Ovary (tissue), 9 donors: ENCODE measurements around the gene CRYBB2. TPM values are rescaled to one million over a fixed set of nuclear protein-coding genes. Genes with fewer than 3 reads are reported as not detected.

Experiments used
- DNase-seq, 5 donors: peaks; one replicate each; pipeline ENCODE4 v3.0.0-alpha.2; 2019 to 2020
- H3K27ac ChIP-seq, 2 donors: fragments of 200-600 bp; one replicate each; pipeline versions ENCODE4 v1.5.1 to v1.8.0; 2019 to 2022
- H3K27me3 ChIP-seq: fragments of 200-600 bp; one replicate; pipeline ENCODE4 v1.8.0; 2022
- H3K36me3 ChIP-seq: fragments of 200-600 bp; sonication (generic); one replicate; pipeline ENCODE4 v1.5.1; 2019
- H3K4me1 ChIP-seq: one replicate; pipeline ENCODE4 v1.8.1; 2013; ENCODE audit warnings: mild to moderate bottlenecking, moderate library complexity; ENCODE audit not compliant: insufficient read depth
- H3K4me3 ChIP-seq: fragments of 200-600 bp; sonication (generic); one replicate; pipeline ENCODE4 v1.5.1; 2017
- H3K9me3 ChIP-seq, 2 donors: fragments of 200-600 bp in 1 of 2; sonication (generic) in 1 of 2; one replicate each; pipeline versions ENCODE4 v1.5.1 to v1.8.1; 2013 to 2019; ENCODE audit warnings: mild to moderate bottlenecking in 1 of 2, moderate library complexity in 1 of 2
- EP300 ChIP-seq: sonication (generic); formaldehyde crosslinking; IDR thresholded peaks from one replicate; pipeline ENCODE4 v1.6.1; 2017; ENCODE audit warnings: antibody characterized with exemption
- POLR2A ChIP-seq: fragments of 450-650 bp; IDR thresholded peaks from one replicate; pipeline ENCODE4 v1.6.1; 2017; ENCODE audit warnings: antibody characterized with exemption, mild to moderate bottlenecking, moderate library complexity
- WGBS, 3 donors: extraction: QIAGEN DNeasy Blood & Tissue Kit in 1 of 3; methylation state at CpG; one replicate each; pipeline versions ENCODE4 v1.1.5 to v1.1.7; 2013 to 2017; 5-methylcytosine and 5-hydroxymethylcytosine counted together
- intact Hi-C, 4 donors: fragments of 100-400 bp; cut with DNase I; formaldehyde crosslinking; loops; one replicate each; pipeline versions ENCODE4 v1.11.0 to v1.15.1; 2022 to 2023
- polyA plus RNA-seq, 2 donors: library from polyadenylated mRNA; stranded (reverse); fragments of 200-250 nt in 1 of 2; fragments of 350-450 nt in 1 of 2; fragmentation: Illumina TruSeq in 1 of 2; extraction: RNeasy Lipid Tissue Mini Kit (QIAGEN cat#74804) in 1 of 2; gene quantifications; one replicate each; pipeline ENCODE4 v1.2.3, GENCODE V29; 2013 to 2014
- total RNA-seq, 7 donors: library from RNA; depleted of rRNA in 2 of 7; stranded (reverse); fragments of >200 nt in 2 of 7; fragmentation: NEBNext Ultra II Directional in 3 of 7; extraction: Animal tissue kit (Norgen Biotek cat#: 25700) in 3 of 7; gene quantifications; one replicate each; pipeline versions ENCODE4 v1.1.0 to v1.2.4, GENCODE V29; 2016 to 2023
- TF ChIP-seq, protein P1 (sequence below), 3 donors: fragments of 450-650 bp in 2 of 3; fragments of 200-600 bp in 1 of 3; IDR thresholded peaks; one replicate each; pipeline versions ENCODE4 v1.5.1 to v1.8.0; 2016 to 2022; ENCODE audit warnings: antibody characterized with exemption in 3 of 3, mild to moderate bottlenecking in 1 of 3
- donor health status: DM: no; HTN: no; CAD: no; lungs with moderate emphysema.
- donor health status: DM: no; HTN: no; CAD: no.
- donor health status: Bipolar disorder and iron deficiency.
- donor health status: DM: yes; HTN: yes; CAD: no.
- donor health status: DM: no; HTN: no; CAD: no.
- donor health status: DM: yes; HTN: yes; CAD: no.

The CRYBB2 gene
- total and polyA plus RNA-seq, 9 donors = 0.08 to 0.42 (median 0.30) TPM; not detected in 6

DNA sequence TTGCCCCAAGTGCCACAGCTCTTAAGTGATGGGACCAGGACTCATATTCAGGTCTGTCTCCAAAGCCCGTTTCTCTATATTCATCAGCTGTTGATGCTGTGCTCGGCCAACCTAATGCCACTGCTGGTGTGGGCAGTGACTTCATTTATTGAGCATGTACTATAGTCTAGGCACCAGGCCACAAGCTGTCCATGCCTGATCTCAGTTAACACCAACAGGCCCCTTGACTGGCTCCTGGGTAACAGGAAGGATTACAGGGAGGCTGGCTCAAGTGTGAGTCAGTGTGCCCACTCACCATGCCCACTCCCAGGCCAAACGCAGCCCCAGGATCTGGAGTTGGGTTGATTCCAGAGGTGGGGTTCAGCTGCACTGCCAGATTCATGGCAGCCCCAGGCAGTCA, 8.6 kb upstream of the CRYBB2 start:
- H3K27me3 ChIP-seq = no peaks in the 10 kb centered on the region
- TF ChIP-seq POLR2A (no peak), EP300 (no peak)
- TF ChIP-seq, protein P1, sequence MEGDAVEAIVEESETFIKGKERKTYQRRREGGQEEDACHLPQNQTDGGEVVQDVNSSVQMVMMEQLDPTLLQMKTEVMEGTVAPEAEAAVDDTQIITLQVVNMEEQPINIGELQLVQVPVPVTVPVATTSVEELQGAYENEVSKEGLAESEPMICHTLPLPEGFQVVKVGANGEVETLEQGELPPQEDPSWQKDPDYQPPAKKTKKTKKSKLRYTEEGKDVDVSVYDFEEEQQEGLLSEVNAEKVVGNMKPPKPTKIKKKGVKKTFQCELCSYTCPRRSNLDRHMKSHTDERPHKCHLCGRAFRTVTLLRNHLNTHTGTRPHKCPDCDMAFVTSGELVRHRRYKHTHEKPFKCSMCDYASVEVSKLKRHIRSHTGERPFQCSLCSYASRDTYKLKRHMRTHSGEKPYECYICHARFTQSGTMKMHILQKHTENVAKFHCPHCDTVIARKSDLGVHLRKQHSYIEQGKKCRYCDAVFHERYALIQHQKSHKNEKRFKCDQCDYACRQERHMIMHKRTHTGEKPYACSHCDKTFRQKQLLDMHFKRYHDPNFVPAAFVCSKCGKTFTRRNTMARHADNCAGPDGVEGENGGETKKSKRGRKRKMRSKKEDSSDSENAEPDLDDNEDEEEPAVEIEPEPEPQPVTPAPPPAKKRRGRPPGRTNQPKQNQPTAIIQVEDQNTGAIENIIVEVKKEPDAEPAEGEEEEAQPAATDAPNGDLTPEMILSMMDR (IDR thresholded peaks at IDR 0.05) = no peak
- no peaks in the 10 kb centered on the region for H3K4me1 ChIP-seq
- WGBS, 3 donors = 71 to 88% (median 83%) methylated on average over 3 of the region's 3 CpGs
- H3K4me3 ChIP-seq = no peak overlapping the region
- intact Hi-C loops = no loop called here
- no peaks in the 10 kb centered on the region for H3K9me3 ChIP-seq
- no peaks in the 10 kb centered on the region for H3K36me3 ChIP-seq
- DNase-seq = no peak
- H3K27ac ChIP-seq = no peak overlapping the region

DNA sequence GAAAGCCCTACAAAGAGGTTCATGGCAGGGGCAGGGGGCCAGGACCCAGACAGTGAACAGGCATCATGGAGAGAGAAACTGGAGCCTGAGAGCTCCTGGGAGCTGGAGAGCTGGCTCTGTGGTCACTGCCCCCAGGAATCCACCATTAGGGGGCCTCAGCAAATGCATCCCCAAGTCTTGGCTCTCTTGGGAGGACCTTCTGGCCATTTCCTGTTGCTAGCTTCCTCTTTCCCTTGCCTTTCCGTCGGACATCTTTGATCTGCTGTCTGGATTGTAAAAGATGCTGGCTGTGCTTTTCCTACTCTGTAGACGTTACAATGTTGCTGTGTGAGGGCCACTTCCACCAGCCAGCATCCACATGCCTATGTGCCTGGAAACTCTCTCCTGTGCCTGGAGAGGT, 7.1 kb upstream of the CRYBB2 start:
- DNase-seq = no peak
- no peak for TF ChIP-seq POLR2A
- no peak for TF ChIP-seq EP300
- TF ChIP-seq, protein P1 (IDR thresholded peaks at IDR 0.05) = no peak
- Histone ChIP-seq H3K4me1 (no peaks in the 10 kb centered on the region), H3K36me3 (no peaks in the 10 kb centered on the region), H3K4me3 (no peak overlapping the region), H3K27me3 (no peaks in the 10 kb centered on the region), H3K9me3 (no peaks in the 10 kb centered on the region), H3K27ac (no peak overlapping the region)
- WGBS, 3 donors = 43 to 60% (median 49%) methylated on average over 3 of the region's 3 CpGs
- intact Hi-C loops = no loop called here

DNA sequence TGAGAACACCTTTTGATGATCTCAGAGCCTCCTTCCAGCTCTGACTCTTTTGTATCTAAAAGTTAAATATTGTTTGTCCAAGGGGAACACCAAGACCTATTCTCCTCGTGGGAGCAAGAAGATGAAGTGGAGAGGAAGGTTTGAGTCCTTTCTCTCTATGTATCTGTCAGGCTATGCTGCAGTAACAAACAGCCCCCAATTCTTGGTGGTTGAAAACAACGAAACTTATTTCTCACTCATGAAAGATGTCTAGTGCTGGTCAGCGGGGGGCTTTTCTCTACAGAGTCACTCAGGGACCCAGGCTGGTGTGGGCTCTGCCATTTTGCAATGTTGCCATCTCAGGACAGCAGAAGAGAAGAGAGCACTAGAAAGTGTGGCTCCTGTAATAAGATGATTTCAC, 6.2 kb upstream of the CRYBB2 start:
- no peak overlapping the region for H3K4me3 ChIP-seq
- WGBS, 3 donors = 72 to 75% (median 73%) methylated on average over 3 of the region's 3 CpGs
- no peak overlapping the region for H3K27ac ChIP-seq
- intact Hi-C loops = no loop called here
- TF ChIP-seq, protein P1 (IDR thresholded peaks at IDR 0.05) = no peak
- TF ChIP-seq EP300 = no peak
- TF ChIP-seq POLR2A = no peak
- H3K4me1 ChIP-seq = no peaks in the 10 kb centered on the region
- H3K27me3 ChIP-seq = no peaks in the 10 kb centered on the region
- no peak for DNase-seq
- no peaks in the 10 kb centered on the region for H3K9me3 ChIP-seq
- no peaks in the 10 kb centered on the region for H3K36me3 ChIP-seq

DNA sequence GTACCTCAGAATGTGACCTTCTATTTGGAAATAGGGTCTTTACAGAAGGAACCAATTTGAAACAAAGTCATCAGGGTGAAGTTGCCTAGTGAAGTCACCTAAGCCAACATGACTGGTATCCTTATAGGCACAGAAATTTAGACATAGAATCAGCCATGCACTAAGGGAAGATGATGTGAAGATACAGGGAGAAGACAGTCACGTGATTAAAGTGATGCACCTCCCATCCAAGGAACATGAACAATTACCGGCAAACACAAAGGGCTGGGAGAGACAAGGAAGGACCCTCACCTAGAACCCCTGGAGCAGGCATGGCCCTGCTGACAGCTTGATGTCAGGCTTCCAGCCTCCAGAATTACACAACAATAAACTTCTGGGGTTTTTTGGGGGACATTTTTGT, 3.2 kb upstream of the CRYBB2 start:
- H3K36me3 ChIP-seq = no peaks in the 10 kb centered on the region
- H3K27me3 ChIP-seq = no peaks in the 10 kb centered on the region
- intact Hi-C loops = no loop called here
- TF ChIP-seq EP300 (no peak), POLR2A (no peak)
- TF ChIP-seq, protein P1 (IDR thresholded peaks at IDR 0.05) = no peak
- no peak overlapping the region for H3K27ac ChIP-seq
- 61 to 67% (median 65%) methylated on average over 2 of the region's 2 CpGs for WGBS, 3 donors
- H3K4me1 ChIP-seq = no peaks in the 10 kb centered on the region
- no peaks in the 10 kb centered on the region for H3K9me3 ChIP-seq
- DNase-seq = no peak
- no peak overlapping the region for H3K4me3 ChIP-seq
